ENCODE results near the gene OSGIN1.

Gene OSGIN1

GRCh38 chr16:83926726-83927397 lies 26.2 kb upstream of the OSGIN1 start:
- no peak overlapping the region for H3K27ac ChIP-seq (ENCODE audit: low read depth, low read length)
- no peaks in the 10 kb centered on the region for H3K9me2 ChIP-seq (replicated peaks; ENCODE audit: control insufficient read depth, low read length)
- no peaks in the 10 kb centered on the region for H3K27me3 ChIP-seq (ENCODE audit: control insufficient read depth, low read length)
- H3K9me3 ChIP-seq (ENCODE audit: control insufficient read depth, insufficient read depth, low read length), result no peaks in the 10 kb centered on the region
- no peak overlapping the region for H3K4me3 ChIP-seq (ENCODE audit: low read length)
- no peaks in the 10 kb centered on the region for H3K79me2 ChIP-seq (ENCODE audit: control insufficient read depth, low read length)
- H3K4me1 ChIP-seq (ENCODE audit: control insufficient read depth, low read length), result no peaks in the 10 kb centered on the region
- no peak overlapping the region for H3K4me2 ChIP-seq (ENCODE audit: low read length)
- no peaks in the 10 kb centered on the region for H4K20me1 ChIP-seq (ENCODE audit: control insufficient read depth, insufficient read depth, low read depth, low read length)
- TF ChIP-seq, protein P1, sequence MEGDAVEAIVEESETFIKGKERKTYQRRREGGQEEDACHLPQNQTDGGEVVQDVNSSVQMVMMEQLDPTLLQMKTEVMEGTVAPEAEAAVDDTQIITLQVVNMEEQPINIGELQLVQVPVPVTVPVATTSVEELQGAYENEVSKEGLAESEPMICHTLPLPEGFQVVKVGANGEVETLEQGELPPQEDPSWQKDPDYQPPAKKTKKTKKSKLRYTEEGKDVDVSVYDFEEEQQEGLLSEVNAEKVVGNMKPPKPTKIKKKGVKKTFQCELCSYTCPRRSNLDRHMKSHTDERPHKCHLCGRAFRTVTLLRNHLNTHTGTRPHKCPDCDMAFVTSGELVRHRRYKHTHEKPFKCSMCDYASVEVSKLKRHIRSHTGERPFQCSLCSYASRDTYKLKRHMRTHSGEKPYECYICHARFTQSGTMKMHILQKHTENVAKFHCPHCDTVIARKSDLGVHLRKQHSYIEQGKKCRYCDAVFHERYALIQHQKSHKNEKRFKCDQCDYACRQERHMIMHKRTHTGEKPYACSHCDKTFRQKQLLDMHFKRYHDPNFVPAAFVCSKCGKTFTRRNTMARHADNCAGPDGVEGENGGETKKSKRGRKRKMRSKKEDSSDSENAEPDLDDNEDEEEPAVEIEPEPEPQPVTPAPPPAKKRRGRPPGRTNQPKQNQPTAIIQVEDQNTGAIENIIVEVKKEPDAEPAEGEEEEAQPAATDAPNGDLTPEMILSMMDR (IDR thresholded peaks at IDR 0.05; ENCODE audit: low read depth, low read length, poor library complexity, severe bottlenecking), result peak; percentile 72
- no peak for TF ChIP-seq EZH2phosphoT487 (IDR thresholded peaks at IDR 0.05; ENCODE audit: borderline replicate concordance, low read length)
- no peaks in the 10 kb centered on the region for H3K36me3 ChIP-seq (ENCODE audit: control insufficient read depth, low read length)
- H3F3A ChIP-seq (ENCODE audit: control insufficient read depth, insufficient read depth), result no peaks in the 10 kb centered on the region

- Histone ChIP-seq H3K4me3 (ENCODE audit: low read length) (no peak overlapping the region), H3K27ac (ENCODE audit: low read depth, low read length) (no peak overlapping the region), H3K27me3 (ENCODE audit: control insufficient read depth, low read length) (no peaks in the 10 kb centered on the region), H3F3A (ENCODE audit: control insufficient read depth, insufficient read depth) (no peaks in the 10 kb centered on the region), H3K79me2 (ENCODE audit: control insufficient read depth, low read length) (no peaks in the 10 kb centered on the region), H3K4me1 (ENCODE audit: control insufficient read depth, low read length) (no peaks in the 10 kb centered on the region), H3K9me2 (replicated peaks; ENCODE audit: control insufficient read depth, low read length) (no peaks in the 10 kb centered on the region), H3K9me3 (ENCODE audit: control insufficient read depth, insufficient read depth, low read length) (no peaks in the 10 kb centered on the region), H4K20me1 (ENCODE audit: control insufficient read depth, insufficient read depth, low read depth, low read length) (no peaks in the 10 kb centered on the region), H3K4me2 (ENCODE audit: low read length) (no peak overlapping the region), H3K36me3 (ENCODE audit: control insufficient read depth, low read length) (no peaks in the 10 kb centered on the region)
- TF ChIP-seq, protein P1 (IDR thresholded peaks at IDR 0.05; ENCODE audit: low read depth, low read length, poor library complexity, severe bottlenecking), result no peak
- TF ChIP-seq EZH2phosphoT487 (IDR thresholded peaks at IDR 0.05; ENCODE audit: borderline replicate concordance, low read length), result no peak
Measured at GRCh38 chr16:83928341-83929055, 24.5 kb upstream of the OSGIN1 start.

DNA sequence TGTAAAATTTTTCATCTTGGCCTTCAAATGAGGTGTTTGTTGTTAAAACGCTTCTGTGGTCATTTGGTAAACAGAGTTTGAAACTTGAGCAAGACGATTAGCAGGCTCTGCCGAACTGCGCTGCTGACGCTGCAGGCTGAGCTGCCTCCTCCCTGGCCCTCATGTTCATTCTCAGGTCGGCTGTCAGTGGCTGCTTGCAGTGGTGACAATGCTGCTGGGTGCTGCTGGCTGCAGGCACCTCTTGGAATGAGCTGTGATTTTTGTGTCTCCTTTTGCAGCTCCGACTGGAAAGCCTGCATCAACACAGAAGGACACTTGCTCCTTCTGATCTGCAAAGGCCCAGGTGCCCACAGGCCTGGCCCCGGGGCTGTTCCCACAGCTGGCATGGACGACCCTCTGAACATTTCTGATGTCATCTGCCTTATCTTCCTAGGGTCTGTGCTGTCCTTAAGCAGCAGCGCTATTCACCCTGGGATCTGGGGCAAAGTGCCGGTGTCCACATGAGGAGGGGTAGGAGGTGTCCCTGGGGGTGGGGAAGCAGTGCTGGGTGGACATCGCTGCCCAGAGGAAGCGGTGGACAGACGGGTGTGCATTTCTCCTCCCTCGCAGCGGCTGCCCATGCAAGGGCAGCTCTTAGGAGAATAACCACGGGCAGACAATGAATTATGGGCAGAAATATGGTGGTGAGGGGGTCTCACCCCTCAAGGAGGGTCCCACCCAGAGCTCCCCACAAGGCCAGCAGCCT lies 23.1 kb upstream of the OSGIN1 start:
- no peaks in the 10 kb centered on the region for H3K4me1 ChIP-seq (ENCODE audit: control insufficient read depth, low read length)
- no peaks in the 10 kb centered on the region for H3K36me3 ChIP-seq (ENCODE audit: control insufficient read depth, low read length)
- no peak overlapping the region for H3K4me2 ChIP-seq (ENCODE audit: low read length)
- no peak overlapping the region for H3K27ac ChIP-seq (ENCODE audit: low read depth, low read length)
- H3K79me2 ChIP-seq (ENCODE audit: control insufficient read depth, low read length), result no peaks in the 10 kb centered on the region
- H3K9me2 ChIP-seq (replicated peaks; ENCODE audit: control insufficient read depth, low read length), result no peaks in the 10 kb centered on the region
- H3F3A ChIP-seq (ENCODE audit: control insufficient read depth, insufficient read depth), result no peaks in the 10 kb centered on the region
- H3K9me3 ChIP-seq (ENCODE audit: control insufficient read depth, insufficient read depth, low read length), result no peaks in the 10 kb centered on the region
- no peaks in the 10 kb centered on the region for H4K20me1 ChIP-seq (ENCODE audit: control insufficient read depth, insufficient read depth, low read depth, low read length)
- TF ChIP-seq EZH2phosphoT487 (IDR thresholded peaks at IDR 0.05; ENCODE audit: borderline replicate concordance, low read length), result no peak
- TF ChIP-seq, protein P1 (IDR thresholded peaks at IDR 0.05; ENCODE audit: low read depth, low read length, poor library complexity, severe bottlenecking), result no peak
- no peaks in the 10 kb centered on the region for H3K27me3 ChIP-seq (ENCODE audit: control insufficient read depth, low read length)
- no peak overlapping the region for H3K4me3 ChIP-seq (ENCODE audit: low read length)
